Measurements from ENCODE around the gene NHLRC1. TPM values are rescaled to one million over a fixed set of nuclear protein-coding genes. Genes with fewer than 3 reads are reported as not detected.

NHLRC1 gene
- total RNA-seq, 1 experiment from 2014 or later: 1.4 TPM

GRCh38 chr6:18161431-18161830 lies 39.0 kb upstream of the NHLRC1 start (continued):
- TF ChIP-seq ESRRA (CRISPR knock-in tag; IDR thresholded peaks at IDR 0.05; ENCODE audit: borderline replicate concordance) (no peak), SMAD3 (CRISPR knock-in tag; IDR thresholded peaks at IDR 0.05; ENCODE audit: borderline replicate concordance) (no peak), HMGA2 (CRISPR knock-in tag; IDR thresholded peaks at IDR 0.05) (no peak), ZBTB21 (CRISPR knock-in tag; IDR thresholded peaks at IDR 0.05; ENCODE audit: borderline replicate concordance) (no peak), ZNF281 (CRISPR knock-in tag; IDR thresholded peaks at IDR 0.05) (no peak), NR1H2 (CRISPR knock-in tag; IDR thresholded peaks at IDR 0.05) (no peak), TCF7 (CRISPR knock-in tag; IDR thresholded peaks at IDR 0.05; ENCODE audit: low read depth) (no peak), STAT6 (CRISPR knock-in tag; conservative IDR thresholded peaks at IDR 0.05; ENCODE audit: low read depth) (no peak), SP1 (CRISPR knock-in tag; conservative IDR thresholded peaks at IDR 0.05) (no peak), E2F5 (CRISPR knock-in tag; IDR thresholded peaks at IDR 0.05) (no peak)
- TF ChIP-seq, protein P1, sequence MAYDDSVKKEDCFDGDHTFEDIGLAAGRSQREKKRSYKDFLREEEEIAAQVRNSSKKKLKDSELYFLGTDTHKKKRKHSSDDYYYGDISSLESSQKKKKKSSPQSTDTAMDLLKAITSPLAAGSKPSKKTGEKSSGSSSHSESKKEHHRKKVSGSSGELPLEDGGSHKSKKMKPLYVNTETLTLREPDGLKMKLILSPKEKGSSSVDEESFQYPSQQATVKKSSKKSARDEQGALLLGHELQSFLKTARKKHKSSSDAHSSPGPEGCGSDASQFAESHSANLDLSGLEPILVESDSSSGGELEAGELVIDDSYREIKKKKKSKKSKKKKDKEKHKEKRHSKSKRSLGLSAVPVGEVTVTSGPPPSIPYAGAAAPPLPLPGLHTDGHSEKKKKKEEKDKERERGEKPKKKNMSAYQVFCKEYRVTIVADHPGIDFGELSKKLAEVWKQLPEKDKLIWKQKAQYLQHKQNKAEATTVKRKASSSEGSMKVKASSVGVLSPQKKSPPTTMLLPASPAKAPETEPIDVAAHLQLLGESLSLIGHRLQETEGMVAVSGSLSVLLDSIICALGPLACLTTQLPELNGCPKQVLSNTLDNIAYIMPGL (CRISPR knock-in tag; IDR thresholded peaks at IDR 0.05): no peak

- Mint-ChIP-seq H3K4me3 (no peak overlapping the region), H3K27me3 (ENCODE audit: low read depth) (no peaks in the 10 kb centered on the region), H3K4me1 (peaks cover 5% of the 10 kb centered on the region), H3K9me3 (0 out of 2 replicates have a peak, but pooled peaks cover 3% of the 10 kb centered on the region), H3K36me3 (peaks cover 41% of the 10 kb centered on the region), H3K27ac (no peak overlapping the region)
- TF ChIP-seq ZNF121 (CRISPR knock-in tag; IDR thresholded peaks at IDR 0.05): no peak
- TF ChIP-seq TEAD1 (CRISPR knock-in tag; IDR thresholded peaks at IDR 0.05): no peak
- TF ChIP-seq NR2C2 (CRISPR knock-in tag; IDR thresholded peaks at IDR 0.05): no peak
- no peak for TF ChIP-seq GABPB1 (CRISPR knock-in tag; IDR thresholded peaks at IDR 0.05)
- TF ChIP-seq GRHL2 (CRISPR knock-in tag; IDR thresholded peaks at IDR 0.05; ENCODE audit: insufficient replicate concordance, severe bottlenecking): no peak
- no peak for TF ChIP-seq NFYB (CRISPR knock-in tag; conservative IDR thresholded peaks at IDR 0.05; ENCODE audit: low read depth)
- TF ChIP-seq, protein P2, sequence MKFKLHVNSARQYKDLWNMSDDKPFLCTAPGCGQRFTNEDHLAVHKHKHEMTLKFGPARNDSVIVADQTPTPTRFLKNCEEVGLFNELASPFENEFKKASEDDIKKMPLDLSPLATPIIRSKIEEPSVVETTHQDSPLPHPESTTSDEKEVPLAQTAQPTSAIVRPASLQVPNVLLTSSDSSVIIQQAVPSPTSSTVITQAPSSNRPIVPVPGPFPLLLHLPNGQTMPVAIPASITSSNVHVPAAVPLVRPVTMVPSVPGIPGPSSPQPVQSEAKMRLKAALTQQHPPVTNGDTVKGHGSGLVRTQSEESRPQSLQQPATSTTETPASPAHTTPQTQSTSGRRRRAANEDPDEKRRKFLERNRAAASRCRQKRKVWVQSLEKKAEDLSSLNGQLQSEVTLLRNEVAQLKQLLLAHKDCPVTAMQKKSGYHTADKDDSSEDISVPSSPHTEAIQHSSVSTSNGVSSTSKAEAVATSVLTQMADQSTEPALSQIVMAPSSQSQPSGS (CRISPR knock-in tag; IDR thresholded peaks at IDR 0.05; ENCODE audit: borderline replicate concordance, low read depth): no peak
- TF ChIP-seq, protein P3, sequence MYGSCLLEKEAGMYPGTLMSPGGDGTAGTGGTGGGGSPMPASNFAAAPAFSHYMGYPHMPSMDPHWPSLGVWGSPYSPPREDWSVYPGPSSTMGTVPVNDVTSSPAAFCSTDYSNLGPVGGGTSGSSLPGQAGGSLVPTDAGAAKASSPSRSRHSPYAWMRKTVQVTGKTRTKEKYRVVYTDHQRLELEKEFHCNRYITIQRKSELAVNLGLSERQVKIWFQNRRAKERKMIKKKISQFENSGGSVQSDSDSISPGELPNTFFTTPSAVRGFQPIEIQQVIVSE (CRISPR knock-in tag; IDR thresholded peaks at IDR 0.05; ENCODE audit: borderline replicate concordance): no peak
- DNase-seq (ENCODE audit: low spot score) (no peak), ATAC-seq (no peak)
- CTCF ChIA-PET: interaction anchor here (0.7 kb wide), 2 partner anchors 254 to 346 kb away, joined by 5 to 6 read pairs; no protein-coding TSS in a partner anchor
- POLR2A ChIA-PET: no interaction called here
Observed at GRCh38 chr6:18160911-18161310, 38.4 kb upstream of the NHLRC1 start.

Data from WTC11 (cell line).